Retinal pigment epithelial cell (primary cell): ENCODE measurements around the gene KCTD5.
"Not testable (repeated sequence)": the region's sequence is repeated elsewhere in the genome, so short reads cannot be mapped to it uniquely, and the experiment has no call there.

Experiments used
- DNase-seq: peaks from one replicate; pipeline ENCODE4 v3.0.0-alpha.2; 2010; ENCODE audit warnings: low read depth
- H3K4me3 ChIP-seq: 2 replicates; pipeline ENCODE4 v1.5.1; 2011; ENCODE audit warnings: mild to moderate bottlenecking, low read length, control low read depth, moderate library complexity
- TF ChIP-seq, protein P1 (sequence below): conservative IDR thresholded peaks from 2 replicates; pipeline ENCODE4 v1.5.1; 2011; ENCODE audit warnings: low read depth, low read length, control low read depth, inconsistent platforms

KCTD5 gene

DNA sequence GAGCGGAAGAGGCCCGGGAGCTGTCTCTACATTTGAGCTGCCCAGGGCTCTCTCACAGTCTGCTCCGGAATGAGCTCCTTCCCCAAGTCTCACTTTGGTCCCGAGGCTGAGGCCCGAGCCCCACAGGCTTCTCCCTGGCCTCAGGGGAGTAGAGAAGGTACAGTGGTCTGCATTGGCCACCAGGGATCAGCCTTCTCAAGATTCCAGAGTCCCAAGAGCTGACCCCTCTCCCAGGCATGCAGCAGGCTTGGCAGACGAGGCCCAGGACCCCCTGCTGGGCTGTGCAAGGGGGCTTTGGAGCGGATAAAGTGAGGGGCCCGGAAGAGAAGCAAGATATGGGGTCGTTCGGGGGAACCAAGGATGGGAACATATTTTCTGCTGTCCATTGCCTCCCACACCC, 34.6 kb downstream of the KCTD5 start:
- TF ChIP-seq, protein P1, sequence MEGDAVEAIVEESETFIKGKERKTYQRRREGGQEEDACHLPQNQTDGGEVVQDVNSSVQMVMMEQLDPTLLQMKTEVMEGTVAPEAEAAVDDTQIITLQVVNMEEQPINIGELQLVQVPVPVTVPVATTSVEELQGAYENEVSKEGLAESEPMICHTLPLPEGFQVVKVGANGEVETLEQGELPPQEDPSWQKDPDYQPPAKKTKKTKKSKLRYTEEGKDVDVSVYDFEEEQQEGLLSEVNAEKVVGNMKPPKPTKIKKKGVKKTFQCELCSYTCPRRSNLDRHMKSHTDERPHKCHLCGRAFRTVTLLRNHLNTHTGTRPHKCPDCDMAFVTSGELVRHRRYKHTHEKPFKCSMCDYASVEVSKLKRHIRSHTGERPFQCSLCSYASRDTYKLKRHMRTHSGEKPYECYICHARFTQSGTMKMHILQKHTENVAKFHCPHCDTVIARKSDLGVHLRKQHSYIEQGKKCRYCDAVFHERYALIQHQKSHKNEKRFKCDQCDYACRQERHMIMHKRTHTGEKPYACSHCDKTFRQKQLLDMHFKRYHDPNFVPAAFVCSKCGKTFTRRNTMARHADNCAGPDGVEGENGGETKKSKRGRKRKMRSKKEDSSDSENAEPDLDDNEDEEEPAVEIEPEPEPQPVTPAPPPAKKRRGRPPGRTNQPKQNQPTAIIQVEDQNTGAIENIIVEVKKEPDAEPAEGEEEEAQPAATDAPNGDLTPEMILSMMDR: no peak
- DNase-seq: no peak
- no peak overlapping the region for H3K4me3 ChIP-seq

DNA sequence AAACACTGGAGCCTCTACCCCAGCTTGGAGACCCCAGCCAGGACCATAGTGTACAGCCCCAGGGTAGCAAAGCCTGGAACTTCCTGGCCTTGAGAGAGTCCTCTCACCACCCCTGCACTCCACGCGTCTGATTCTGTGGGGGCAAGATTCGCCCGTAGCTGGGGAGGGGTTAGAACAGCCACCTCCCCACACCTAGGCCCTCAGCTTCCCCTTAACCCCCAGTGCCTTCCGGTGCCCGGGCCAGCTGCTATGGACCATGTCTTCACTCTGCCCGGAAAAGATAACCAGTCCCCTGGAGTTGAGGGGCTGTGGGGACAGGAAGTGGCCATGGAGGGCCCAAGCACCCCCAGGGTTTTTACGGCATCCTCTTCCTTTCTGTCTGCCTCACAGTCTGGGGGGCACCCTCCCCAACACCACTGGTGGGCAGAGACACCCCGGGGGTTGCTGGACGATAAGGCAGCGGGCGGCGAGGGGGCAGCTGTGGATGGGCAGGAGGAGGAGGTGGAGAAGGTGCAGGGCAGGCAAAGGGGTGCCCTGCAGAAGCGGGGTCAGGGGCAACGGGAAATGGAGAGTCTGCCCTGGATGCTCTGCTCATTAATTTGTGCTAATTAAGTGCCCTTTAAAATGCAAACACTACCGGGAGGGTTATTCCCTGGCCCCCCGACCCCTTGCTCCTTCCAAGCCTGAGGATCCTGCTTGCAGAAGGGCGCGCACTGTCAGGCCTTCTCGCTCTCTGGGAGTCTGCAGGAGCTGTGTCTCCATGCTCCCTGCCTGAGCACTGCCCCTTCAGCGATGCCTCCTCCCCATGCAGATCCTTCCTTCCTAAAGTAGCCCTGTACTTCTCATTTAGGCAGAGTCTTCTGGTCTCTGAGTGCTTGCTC, 35.3 kb downstream of the KCTD5 start:
- DNase-seq: no peak
- no peak overlapping the region for H3K4me3 ChIP-seq
- TF ChIP-seq, protein P1: no peak

DNA sequence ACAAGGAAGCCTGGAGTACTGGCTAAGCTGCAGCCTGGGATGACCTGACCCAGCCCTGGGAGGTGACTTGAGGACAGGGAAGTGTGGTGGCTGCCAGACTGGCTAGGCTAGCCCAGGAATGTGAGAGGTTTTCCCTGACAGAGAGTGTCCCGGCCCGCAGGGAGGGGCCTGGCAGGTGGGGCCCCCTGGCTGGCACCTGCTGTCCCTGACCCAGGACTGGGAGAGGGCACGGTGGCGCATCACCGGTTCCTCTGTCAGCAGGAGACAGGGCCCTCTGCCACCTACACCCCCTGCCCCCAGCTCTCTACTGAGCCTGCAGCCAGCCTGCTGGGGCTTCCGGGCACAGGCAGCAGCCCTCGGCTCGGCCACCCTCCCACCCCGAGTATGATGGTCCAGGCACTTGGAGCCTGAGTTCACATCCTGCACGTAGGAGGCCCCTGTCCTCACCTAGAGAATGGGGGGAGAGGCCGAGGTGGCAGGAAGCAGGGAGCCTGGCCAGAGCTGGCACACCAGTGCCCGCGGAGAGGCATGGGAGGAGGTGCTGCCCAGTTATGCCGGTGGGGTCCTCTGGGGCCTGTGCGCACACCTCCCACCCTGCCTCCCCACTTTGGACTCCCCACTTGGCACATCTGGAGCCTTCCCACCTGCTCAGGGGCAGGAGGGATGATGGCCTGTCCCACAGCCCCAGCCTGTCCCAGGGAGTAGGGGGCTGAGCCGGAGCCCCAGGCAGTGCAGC, 37.2 kb downstream of the KCTD5 start:
- TF ChIP-seq, protein P1: no peak
- no peak for DNase-seq
- H3K4me3 ChIP-seq: no peak overlapping the region

DNA sequence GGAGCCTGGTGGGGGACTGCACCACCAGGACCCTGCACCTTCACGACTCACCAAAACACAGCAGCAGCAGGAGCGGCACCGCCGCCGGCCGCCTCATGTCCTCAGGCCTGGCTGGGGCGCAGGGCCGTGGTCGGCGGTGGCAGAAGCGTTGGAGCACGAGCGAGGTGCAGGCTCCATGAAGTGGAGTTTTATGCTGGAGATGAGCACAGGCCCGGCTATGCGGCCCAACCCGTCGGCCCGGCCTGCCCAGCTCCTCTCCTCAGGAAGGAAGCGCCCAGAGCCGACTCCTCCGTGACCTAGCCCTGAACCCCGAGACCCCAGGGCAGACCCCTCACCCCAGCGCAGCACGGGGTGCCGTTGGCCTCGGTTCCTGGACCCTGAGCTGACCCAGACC, 37.7 kb downstream of the KCTD5 start, which contains the start of gene PRSS27:
TSS of gene PRSS27 (minus strand) at position 161 of the 394 bp plus-strand sequence. CDS start at position 97, 64 bp downstream.
- peak within 1 kb of the TSS; percentile 51 for H3K4me3 ChIP-seq
- no peak for DNase-seq
- TF ChIP-seq, protein P1: no peak

DNA sequence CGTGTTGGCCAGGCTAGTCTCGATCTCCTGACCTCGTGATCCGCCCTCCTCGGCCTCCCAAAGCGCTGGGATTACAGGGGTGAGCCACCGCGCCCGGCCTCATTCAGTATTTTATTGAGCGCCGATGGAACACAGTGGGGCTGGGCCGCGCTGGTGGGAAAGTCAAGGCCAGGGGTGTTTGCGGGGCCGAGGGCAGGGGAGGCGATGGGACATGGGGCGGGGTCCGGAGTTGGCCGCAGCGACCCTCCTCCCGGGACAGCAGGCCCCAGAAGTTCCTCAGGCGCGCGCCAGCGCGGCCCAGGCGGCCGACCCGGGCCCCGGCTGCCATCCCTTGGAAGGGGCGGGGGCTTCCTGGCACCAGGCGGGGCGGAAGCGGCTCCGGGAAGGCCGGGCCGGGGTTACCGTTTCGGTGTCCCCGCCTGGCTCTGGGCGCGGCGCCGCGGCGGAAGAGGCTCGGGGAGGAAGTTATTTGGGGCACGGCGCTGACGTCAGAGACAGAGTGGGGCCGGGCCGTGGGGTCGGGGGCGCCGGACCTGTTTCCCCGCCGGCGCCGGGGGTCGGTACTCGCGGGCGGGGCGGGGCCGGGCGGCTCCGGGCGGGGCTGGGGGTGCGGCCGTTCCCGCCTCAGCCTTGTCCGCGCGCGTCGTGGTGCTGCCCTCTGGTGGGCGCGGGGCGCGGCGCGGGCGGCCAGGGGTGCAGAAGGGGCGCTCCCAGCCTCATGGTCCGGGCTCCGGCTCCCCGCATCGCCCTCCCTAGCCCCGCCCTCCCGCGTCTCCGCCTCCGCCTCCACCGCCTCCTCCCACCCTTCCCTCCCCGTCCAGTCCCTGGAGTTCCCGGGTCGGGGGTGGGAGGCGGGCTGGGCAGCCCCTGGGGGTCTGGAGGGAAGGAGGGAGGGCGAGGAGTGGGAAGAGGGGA, 38.7 kb downstream of the KCTD5 start:
- DNase-seq: peak; percentile 39
- peak overlapping the region; percentile 51 for H3K4me3 ChIP-seq
- TF ChIP-seq, protein P1: peak; percentile 45

DNA sequence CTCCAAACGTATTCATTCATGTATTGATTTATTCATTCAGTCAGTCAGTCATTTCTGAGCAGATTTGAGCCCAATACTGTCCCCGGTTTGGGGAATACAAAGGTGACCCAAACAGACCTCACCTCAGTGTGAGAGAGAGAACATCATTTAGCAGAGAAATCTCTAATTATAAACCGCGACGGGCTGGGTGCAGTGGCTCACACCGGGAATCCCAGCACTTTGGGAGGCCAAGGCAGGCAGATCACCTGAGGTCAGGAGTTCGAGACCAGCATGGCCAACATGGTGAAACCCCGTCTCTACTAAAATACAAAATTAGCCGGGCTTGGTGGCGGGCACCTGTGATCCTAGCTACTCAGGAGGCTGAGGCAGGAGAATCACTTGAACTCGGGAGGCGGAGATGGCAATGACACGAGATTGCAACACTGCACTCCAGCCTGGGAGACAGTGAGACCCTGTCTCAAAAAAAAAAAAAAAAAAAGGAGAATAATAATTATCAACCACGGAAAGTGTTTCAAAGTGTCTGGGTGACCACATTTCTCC, 39.4 kb downstream of the KCTD5 start:
- DNase-seq: not testable (repeated sequence)
- H3K4me3 ChIP-seq: peak overlapping the region; percentile 45
